ENCODE measurements around the gene ZNF154. TPM values are rescaled to one million over a fixed set of nuclear protein-coding genes. Genes with fewer than 3 reads are reported as not detected.
"Not testable (repeated sequence)": the region's sequence is repeated elsewhere in the genome, so short reads cannot be mapped to it uniquely, and the experiment has no call there.

The ZNF154 gene
- total RNA-seq, 2 donors from 2014 or later, result 15.9 to 21.2 TPM

- Histone ChIP-seq H3K4me1 (ENCODE audit: control insufficient read depth, insufficient read depth, low read length) (no peaks in the 10 kb centered on the region), H3K9ac (ENCODE audit: extremely low read depth, low read length, poor library complexity, severe bottlenecking) (peak within 1 kb of the TSS; percentile 92), H3K27me3 (ENCODE audit: control insufficient read depth, insufficient read depth, low read length, poor library complexity, severe bottlenecking) (no peaks in the 10 kb centered on the region), H3K9me3 (ENCODE audit: control insufficient read depth, low read length) (no peaks in the 10 kb centered on the region), H3K36me3 (ENCODE audit: control insufficient read depth, insufficient read depth, low read length) (peaks cover 37% of the 10 kb centered on the region), H3K4me3 (ENCODE audit: low read length) (peak within 1 kb of the TSS; percentile 99), H3K27ac (ENCODE audit: low read depth, low read length) (peak within 1 kb of the TSS; percentile 38)
- peaks cover 3% of the 10 kb centered on the region for H3K27me3 Mint-ChIP-seq (ENCODE audit: insufficient read depth)
- TF ChIP-seq CTCF (conservative IDR thresholded peaks at IDR 0.05), result no peak
- H3K36me3 Mint-ChIP-seq (ENCODE audit: low read depth), result peaks cover 40% of the 10 kb centered on the region
- H3K9me3 Mint-ChIP-seq, result peaks cover 10% of the 10 kb centered on the region
- 2 to 4% methylated on average over 18 to 51 of the region's 51 CpGs for WGBS, 2 experiments (ENCODE audit: insufficient coverage in 1 of 2, insufficient read length in 1 of 2)
- H3K4me1 Mint-ChIP-seq, result peaks cover 13% of the 10 kb centered on the region
- H3K4me3 Mint-ChIP-seq, result peak within 1 kb of the TSS; percentile 100
- DNase-seq, result peak; percentile 93
- peak within 1 kb of the TSS; percentile 98 for H3K27ac Mint-ChIP-seq
These were observed 37.8 kb upstream of the ZNF154 start, which contains the start of gene ZNF776 for GRCh38 chr19:57746580-57747471. Gene ZNF776 (plus strand): TSS chr19:57746815. CDS start chr19:57747059, 244 bp downstream.

GRCh38 chr19:57738770-57739169, 29.8 kb upstream of the ZNF154 start:
- not testable (repeated sequence) for H3K36me3 Mint-ChIP-seq (ENCODE audit: low read depth); DNase-seq; H3K9ac ChIP-seq (ENCODE audit: extremely low read depth, low read length, poor library complexity, severe bottlenecking); H3K4me1 ChIP-seq (ENCODE audit: control insufficient read depth, insufficient read depth, low read length); H3K27ac ChIP-seq (ENCODE audit: low read depth, low read length); H3K27ac Mint-ChIP-seq; H3K9me3 Mint-ChIP-seq; H3K4me3 Mint-ChIP-seq; H3K4me3 ChIP-seq (ENCODE audit: low read length); H3K9me3 ChIP-seq (ENCODE audit: control insufficient read depth, low read length); H3K4me1 Mint-ChIP-seq; H3K36me3 ChIP-seq (ENCODE audit: control insufficient read depth, insufficient read depth, low read length)
- H3K27me3 ChIP-seq (ENCODE audit: control insufficient read depth, insufficient read depth, low read length, poor library complexity, severe bottlenecking), result peaks cover 20% of the 10 kb centered on the region
- WGBS, 2 experiments (ENCODE audit: insufficient coverage in 1 of 2, insufficient read length in 1 of 2), result 93 to 100% methylated on average over 1 to 7 of the region's 7 CpGs
- peaks cover 33% of the 10 kb centered on the region for H3K27me3 Mint-ChIP-seq (ENCODE audit: insufficient read depth)

- TF ChIP-seq CTCF (conservative IDR thresholded peaks at IDR 0.05), result peak; percentile 83
- not testable (repeated sequence) for H3K9me3 ChIP-seq (ENCODE audit: control insufficient read depth, low read length); H3K4me3 Mint-ChIP-seq; H3K4me3 ChIP-seq (ENCODE audit: low read length); H3K36me3 Mint-ChIP-seq (ENCODE audit: low read depth); H3K4me1 Mint-ChIP-seq; H3K27ac Mint-ChIP-seq; H3K36me3 ChIP-seq (ENCODE audit: control insufficient read depth, insufficient read depth, low read length); H3K9me3 Mint-ChIP-seq; H3K4me1 ChIP-seq (ENCODE audit: control insufficient read depth, insufficient read depth, low read length); H3K27ac ChIP-seq (ENCODE audit: low read depth, low read length); H3K9ac ChIP-seq (ENCODE audit: extremely low read depth, low read length, poor library complexity, severe bottlenecking)
- peaks cover 23% of the 10 kb centered on the region for H3K27me3 ChIP-seq (ENCODE audit: control insufficient read depth, insufficient read depth, low read length, poor library complexity, severe bottlenecking)
- 9 to 16% methylated on average over 4 to 8 of the region's 10 CpGs for WGBS, 2 experiments (ENCODE audit: insufficient coverage in 1 of 2, insufficient read length in 1 of 2)
- peak; percentile 74 for DNase-seq
- H3K27me3 Mint-ChIP-seq (ENCODE audit: insufficient read depth), result peaks cover 37% of the 10 kb centered on the region
These were observed 29.3 kb upstream of the ZNF154 start for GRCh38 chr19:57738320-57738719.

All from endodermal cell (in vitro differentiated cells).